HK-2 (cell line): ENCODE results near the gene ZNF37A.

Experiments used
- DNase-seq: peaks from one replicate; pipeline ENCODE4 v3.0.0-alpha.2; 2018; ENCODE audit not compliant: unreplicated experiment

The ZNF37A gene

DNA sequence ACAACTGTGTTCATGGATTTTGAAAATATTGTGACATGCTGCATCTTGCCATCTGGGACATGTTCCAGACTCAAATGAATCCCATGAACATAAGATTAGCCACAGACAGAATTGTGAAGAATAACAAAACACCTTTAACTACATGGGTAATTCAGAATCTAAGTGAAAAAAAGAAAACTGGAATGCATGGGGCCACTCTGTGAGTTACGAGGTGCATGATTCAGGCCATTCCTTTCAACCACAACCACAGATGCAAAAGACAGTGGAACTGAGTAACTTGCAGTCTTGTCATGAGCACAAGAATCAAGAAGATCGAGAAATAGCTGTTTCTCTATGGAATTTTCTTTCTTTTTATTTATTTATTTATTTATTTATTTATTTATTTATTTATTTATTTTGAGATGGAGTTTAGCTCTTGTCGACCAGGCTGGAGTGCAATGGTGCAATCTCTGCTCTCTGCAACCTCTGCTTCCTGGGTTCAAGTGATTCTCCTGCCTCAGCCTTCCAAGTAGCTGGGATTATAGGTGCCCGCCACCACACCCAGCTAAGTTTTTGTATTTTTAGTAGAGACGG is 56.8 kb downstream of the ZNF37A start:
- peak; percentile 15 for DNase-seq

DNA sequence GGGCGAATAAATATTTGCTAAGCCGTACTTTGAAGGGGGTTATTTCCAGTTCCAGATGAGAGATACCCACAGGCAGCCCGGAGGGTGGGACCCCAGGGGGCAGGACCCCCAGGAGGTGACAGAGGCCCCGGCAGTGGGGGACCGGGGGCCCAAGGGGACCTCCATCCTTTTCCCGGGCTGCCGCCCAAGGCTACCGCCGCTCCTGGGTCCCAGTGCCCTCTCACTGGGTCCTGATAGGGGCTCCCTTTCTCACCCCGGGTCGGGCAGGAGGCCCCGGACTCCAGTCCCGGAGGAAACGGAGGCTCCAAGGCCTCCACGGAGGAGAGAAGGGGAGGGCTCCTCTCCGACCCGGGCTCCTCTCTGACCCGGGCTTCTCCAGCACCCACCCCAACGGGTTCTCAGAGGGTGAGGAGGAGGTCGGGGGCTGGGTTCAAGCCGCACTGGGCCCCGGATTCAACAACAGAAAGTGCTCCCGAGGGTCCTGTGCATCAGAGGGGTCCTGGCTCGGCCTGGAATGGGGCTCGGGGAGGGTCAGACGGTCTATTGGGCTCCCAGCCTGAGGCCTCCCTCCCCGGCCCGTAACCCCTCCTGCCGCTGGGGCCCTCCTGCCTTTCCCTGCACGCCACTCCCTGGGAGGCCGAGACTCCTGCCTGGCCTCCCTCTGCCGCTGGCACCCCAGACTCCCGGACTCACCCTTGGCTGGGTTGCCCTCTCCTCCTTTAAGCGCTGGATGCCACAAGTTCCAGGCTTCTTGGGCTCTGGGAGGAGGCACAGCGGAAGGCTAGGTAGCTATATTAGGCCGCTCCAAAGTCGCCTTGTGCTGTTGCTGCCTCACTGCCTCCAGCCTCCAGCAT is 62.5 kb downstream of the ZNF37A start:
- DNase-seq = no peak

- no peak for DNase-seq
Observed at GRCh38 chr10:38157270-38157685, 63.1 kb downstream of the ZNF37A start.

- no peak for DNase-seq
Observed at GRCh38 chr10:38159004-38159403, 64.9 kb downstream of the ZNF37A start.

- no peak for DNase-seq
Observed at GRCh38 chr10:38163617-38164016, 69.5 kb downstream of the ZNF37A start.

- DNase-seq = peak; percentile 20
Observed at GRCh38 chr10:38174336-38174735, 80.2 kb downstream of the ZNF37A start.

DNA sequence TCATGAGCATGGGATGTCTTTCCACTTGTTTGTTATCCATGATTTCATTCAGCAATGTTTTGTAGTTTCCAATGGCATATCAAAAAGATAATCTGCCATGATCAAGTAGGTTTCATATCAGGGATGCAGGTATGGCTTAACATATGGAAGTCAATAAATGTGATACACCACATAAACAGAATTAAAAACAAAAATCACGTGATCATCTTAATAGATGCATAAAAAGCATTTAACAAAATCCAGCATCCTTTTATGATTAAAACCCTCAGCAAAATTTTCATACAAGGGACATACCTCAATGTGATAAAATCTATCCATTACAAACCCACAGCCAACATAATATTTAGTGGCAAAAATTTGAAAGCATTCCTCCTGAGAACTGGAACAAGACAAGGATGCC is 90.3 kb downstream of the ZNF37A start:
- no peak for DNase-seq
